ENCODE results near the gene PTPRU.

The PTPRU gene

GRCh38 chr1:29281571-29281970 lies 45.2 kb downstream of the PTPRU start:
- TF ChIP-seq ZFX (IDR thresholded peaks at IDR 0.05; ENCODE audit: borderline replicate concordance), result no peak
- TF ChIP-seq CTCF (IDR thresholded peaks at IDR 0.05), result no peak
- no peak overlapping the region for H3K27ac ChIP-seq

GRCh38 chr1:29282135-29282923 lies 46.0 kb downstream of the PTPRU start:
- TF ChIP-seq ZFX (IDR thresholded peaks at IDR 0.05; ENCODE audit: borderline replicate concordance) (no peak), CTCF (IDR thresholded peaks at IDR 0.05) (no peak)
- peak overlapping the region; percentile 62 for H3K27ac ChIP-seq

- TF ChIP-seq CTCF (IDR thresholded peaks at IDR 0.05) (no peak), ZFX (IDR thresholded peaks at IDR 0.05; ENCODE audit: borderline replicate concordance) (no peak)
- peak overlapping the region; percentile 62 for H3K27ac ChIP-seq
Measured at GRCh38 chr1:29282924-29283803, 46.8 kb downstream of the PTPRU start.

GRCh38 chr1:29283804-29284195 lies 47.5 kb downstream of the PTPRU start:
- TF ChIP-seq ZFX (IDR thresholded peaks at IDR 0.05; ENCODE audit: borderline replicate concordance) (no peak), CTCF (IDR thresholded peaks at IDR 0.05) (no peak)
- H3K27ac ChIP-seq, result peak overlapping the region; percentile 62

- peak overlapping the region; percentile 62; the same call in 1 of the 2 replicates for H3K27ac ChIP-seq
- no peak for TF ChIP-seq ZFX (IDR thresholded peaks at IDR 0.05; ENCODE audit: borderline replicate concordance)
- TF ChIP-seq CTCF (IDR thresholded peaks at IDR 0.05), result no peak
Measured at GRCh38 chr1:29284286-29284960, 48.1 kb downstream of the PTPRU start.

- no peak for TF ChIP-seq ZFX (IDR thresholded peaks at IDR 0.05; ENCODE audit: borderline replicate concordance)
- no peak for TF ChIP-seq CTCF (IDR thresholded peaks at IDR 0.05)
- H3K27ac ChIP-seq, result no peak overlapping the region
Measured at GRCh38 chr1:29284961-29285560, 48.7 kb downstream of the PTPRU start.
